RWPE2 (cell line): ENCODE measurements around the gene NKAIN1.

Experiments used
- ATAC-seq: fragments of 200-7000 bp; cut with Tn5 transposase; 3 replicates; pipeline ENCODE4 v1.9.1; 2021; ENCODE audit warnings: low read depth
- DNase-seq: peaks from one replicate; pipeline ENCODE4 v3.0.0-alpha.2; 2020; ENCODE audit warnings: low spot score
- H3K27ac ChIP-seq: fragments of 450-650 bp; 2 replicates; pipeline ENCODE4 v1.5.1; 2017; ENCODE audit warnings: mild to moderate bottlenecking; ENCODE audit not compliant: poor library complexity, severe bottlenecking
- H3K27me3 ChIP-seq: fragments of 250-450 bp; sonication (Bioruptor Pico); 2 replicates; pipeline ENCODE4 v1.5.1; 2021; ENCODE audit warnings: mild to moderate bottlenecking, moderate library complexity; ENCODE audit not compliant: insufficient read depth, poor library complexity, severe bottlenecking
- H3K36me3 ChIP-seq: fragments of 250-450 bp; sonication (Bioruptor Pico); 2 replicates; pipeline ENCODE4 v1.5.1; 2020; ENCODE audit warnings: low read depth, mild to moderate bottlenecking, moderate library complexity
- H3K4me1 ChIP-seq: fragments of 250-450 bp; sonication (Bioruptor Pico); 2 replicates; pipeline ENCODE4 v1.5.1; 2021; ENCODE audit warnings: mild to moderate bottlenecking, moderate library complexity; ENCODE audit not compliant: insufficient read depth, poor library complexity, severe bottlenecking
- H3K4me3 ChIP-seq: fragments of 250-450 bp; sonication (Bioruptor Pico); 2 replicates; pipeline ENCODE4 v1.5.1; 2021; ENCODE audit warnings: mild to moderate bottlenecking, moderate library complexity; ENCODE audit not compliant: severe bottlenecking
- H3K9me3 ChIP-seq: fragments of 250-450 bp; sonication (Bioruptor Pico); 2 replicates; pipeline ENCODE4 v1.5.1; 2021; ENCODE audit warnings: mild to moderate bottlenecking, moderate library complexity; ENCODE audit not compliant: severe bottlenecking
- CTCF ChIP-seq: fragments of 450-650 bp; IDR thresholded peaks from one replicate; pipeline ENCODE4 v1.5.1; 2017; ENCODE audit warnings: mild to moderate bottlenecking, moderate library complexity; ENCODE audit not compliant: poor library complexity, severe bottlenecking

The NKAIN1 gene

GRCh38 chr1:31159869-31160611 is 79.6 kb downstream of the NKAIN1 start:
- peaks cover 4% of the 10 kb centered on the region for H3K4me1 ChIP-seq
- H3K36me3 ChIP-seq: peaks cover 12% of the 10 kb centered on the region
- H3K27ac ChIP-seq: no peak overlapping the region
- no peaks in the 10 kb centered on the region for H3K9me3 ChIP-seq
- H3K4me3 ChIP-seq: no peak overlapping the region
- no peaks in the 10 kb centered on the region for H3K27me3 ChIP-seq
- no peak for TF ChIP-seq CTCF
- DNase-seq (no peak), ATAC-seq (no peak)

DNA sequence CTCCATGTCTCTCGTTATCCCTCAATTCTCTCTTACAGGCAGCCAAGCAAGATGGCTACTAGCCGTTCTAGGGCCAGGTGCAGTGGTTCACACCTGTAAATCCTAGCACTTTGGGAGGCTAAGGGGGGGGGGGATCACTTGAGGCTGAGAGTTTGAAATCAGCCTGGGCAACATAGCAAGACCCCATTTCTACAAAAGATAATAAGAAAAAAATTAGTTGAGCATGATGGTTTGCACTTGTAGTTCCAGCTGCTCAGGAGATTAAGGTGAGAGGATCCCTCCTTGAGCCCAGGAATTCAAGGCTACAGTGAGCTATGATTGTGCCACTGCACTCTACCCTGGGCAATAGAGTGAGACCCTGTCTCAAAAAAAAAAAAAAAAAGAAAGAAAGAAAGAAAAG is 80.4 kb downstream of the NKAIN1 start:
- Histone ChIP-seq H3K9me3 (no peaks in the 10 kb centered on the region), H3K27me3 (no peaks in the 10 kb centered on the region), H3K27ac (no peak overlapping the region), H3K36me3 (peaks cover 12% of the 10 kb centered on the region), H3K4me1 (peaks cover 7% of the 10 kb centered on the region), H3K4me3 (no peak overlapping the region)
- TF ChIP-seq CTCF: no peak
- DNase-seq: no peak
- no peak for ATAC-seq

DNA sequence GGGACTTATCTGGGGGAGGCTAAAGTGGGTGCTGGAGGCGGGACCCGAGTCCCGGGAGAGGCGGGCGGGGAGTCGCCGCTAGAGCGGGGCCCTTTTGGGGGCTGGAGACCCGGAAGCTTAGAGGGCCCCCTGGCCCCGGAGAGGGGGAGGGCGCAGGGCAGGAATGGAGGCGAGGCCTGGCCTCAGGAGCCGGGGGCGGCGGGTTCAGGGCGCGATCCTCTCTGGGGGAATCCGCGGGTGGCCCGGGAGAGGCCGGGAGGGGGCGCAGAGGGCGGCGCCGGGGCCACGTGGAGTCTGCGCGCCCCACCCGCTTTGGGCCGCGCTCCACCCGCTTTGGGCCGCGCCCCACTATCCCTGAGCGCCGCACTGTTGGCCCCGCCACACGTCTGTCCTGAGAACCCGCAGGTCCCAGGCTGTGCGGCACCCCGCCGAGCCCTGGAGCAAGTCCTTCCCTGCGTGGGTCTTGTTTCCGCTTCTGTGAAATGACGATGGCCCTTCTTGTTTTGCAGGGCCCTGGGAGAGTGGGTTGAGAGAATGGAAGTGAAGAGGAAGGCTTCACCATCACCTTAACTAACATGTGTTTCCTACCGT is 84.4 kb downstream of the NKAIN1 start:
- H3K4me3 ChIP-seq: peak overlapping the region; percentile 59
- H3K9me3 ChIP-seq: no peaks in the 10 kb centered on the region
- peak; percentile 71 for DNase-seq
- H3K27ac ChIP-seq: peak overlapping the region; percentile 92
- no peaks in the 10 kb centered on the region for H3K27me3 ChIP-seq
- H3K36me3 ChIP-seq: peaks cover 12% of the 10 kb centered on the region
- ATAC-seq: peak; percentile 71
- TF ChIP-seq CTCF: peak; percentile 43
- peaks cover 28% of the 10 kb centered on the region for H3K4me1 ChIP-seq

DNA sequence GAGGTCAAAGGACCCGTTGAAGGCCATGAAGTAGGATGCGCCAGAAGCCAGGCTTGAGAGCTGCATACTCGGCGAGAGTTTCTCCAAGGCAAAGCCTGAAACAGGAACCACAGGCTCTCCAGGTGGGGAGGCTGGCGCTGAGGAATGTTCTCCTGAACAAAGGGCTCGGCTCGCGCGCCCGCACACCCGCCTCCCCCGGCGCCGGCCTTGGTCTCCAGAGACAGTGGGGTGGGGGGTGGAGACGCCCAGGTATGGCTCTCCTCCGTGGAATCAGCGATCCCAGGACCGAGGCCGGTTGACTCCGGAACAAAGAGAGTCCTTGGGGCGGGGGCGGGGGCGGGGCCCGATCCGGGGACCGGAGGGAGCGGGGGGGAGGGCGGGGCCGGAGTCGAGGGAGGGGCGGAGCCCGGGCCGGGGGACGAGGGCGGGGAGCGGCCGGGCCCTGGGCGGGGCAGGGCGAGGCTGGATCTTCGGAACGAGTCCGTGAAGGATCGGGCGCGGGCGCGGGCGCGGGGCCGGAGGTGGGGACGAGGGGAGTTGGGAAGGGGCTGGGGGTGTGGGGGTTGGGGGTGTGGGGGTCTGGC is 85.0 kb downstream of the NKAIN1 start:
- Histone ChIP-seq H3K9me3 (no peaks in the 10 kb centered on the region), H3K36me3 (peaks cover 12% of the 10 kb centered on the region), H3K4me3 (peak overlapping the region; percentile 59), H3K4me1 (peaks cover 28% of the 10 kb centered on the region), H3K27ac (peak overlapping the region; percentile 92), H3K27me3 (no peaks in the 10 kb centered on the region)
- TF ChIP-seq CTCF: no peak
- DNase-seq: peak; percentile 93
- peak; percentile 74 for ATAC-seq
